Activated CD4-positive, alpha-beta memory T cell treated with anti-CD3 and anti-CD28 coated beads, Interleukin-2, amount 10 ng/mL, durations not matched to agents 7 days and 5 days (primary cell): ENCODE measurements around the gene F12. TPM values are rescaled to one million over a fixed set of nuclear protein-coding genes. Genes with fewer than 3 reads are reported as not detected.
A peak's percentile ranks its signal among the peaks of the same experiment; 100 is the strongest.

Experiments
- CTCF ChIA-PET: fragments of 350-600 bp; sonication (Branson Sonifier 250); formaldehyde crosslinking; loops from one replicate; lab custom pipeline; 2021; ENCODE audit warnings: antibody characterized with exemption, inconsistent platforms; lab: Charles Lee
- POLR2A ChIA-PET: fragments of 350-600 bp; sonication (Branson Sonifier 250); formaldehyde crosslinking; loops from one replicate; lab custom pipeline; 2021; ENCODE audit warnings: antibody characterized with exemption; lab: Charles Lee
- DNase-seq: peaks from one replicate; pipeline ENCODE4 v3.0.0-alpha.2; 2020
- H3K27ac Mint-ChIP-seq: one replicate; pipeline ENCODE4 v1.8.0; 2021; ENCODE audit warnings: mild to moderate bottlenecking, mixed read lengths
- H3K27me3 Mint-ChIP-seq: one replicate; pipeline ENCODE4 v1.8.0; 2021; ENCODE audit warnings: mixed read lengths
- H3K36me3 Mint-ChIP-seq: one replicate; pipeline ENCODE4 v1.8.0; 2021; ENCODE audit warnings: low read depth, mixed read lengths
- H3K4me1 Mint-ChIP-seq: one replicate; pipeline ENCODE4 v1.8.0; 2021; ENCODE audit warnings: mixed read lengths
- H3K4me3 Mint-ChIP-seq: one replicate; pipeline ENCODE4 v1.8.0; 2021; ENCODE audit warnings: mild to moderate bottlenecking, mixed read lengths
- H3K9me3 Mint-ChIP-seq: one replicate; pipeline ENCODE4 v1.8.0; 2021; ENCODE audit warnings: mixed read lengths
- total RNA-seq, 2 experiments: library from RNA; stranded (reverse); gene quantifications; one replicate each; pipeline ENCODE4 v1.2.3, GENCODE V29; 2021

F12 gene
- total RNA-seq, 2 experiments from 2014 or later = 1.5 to 1.6 TPM

DNA sequence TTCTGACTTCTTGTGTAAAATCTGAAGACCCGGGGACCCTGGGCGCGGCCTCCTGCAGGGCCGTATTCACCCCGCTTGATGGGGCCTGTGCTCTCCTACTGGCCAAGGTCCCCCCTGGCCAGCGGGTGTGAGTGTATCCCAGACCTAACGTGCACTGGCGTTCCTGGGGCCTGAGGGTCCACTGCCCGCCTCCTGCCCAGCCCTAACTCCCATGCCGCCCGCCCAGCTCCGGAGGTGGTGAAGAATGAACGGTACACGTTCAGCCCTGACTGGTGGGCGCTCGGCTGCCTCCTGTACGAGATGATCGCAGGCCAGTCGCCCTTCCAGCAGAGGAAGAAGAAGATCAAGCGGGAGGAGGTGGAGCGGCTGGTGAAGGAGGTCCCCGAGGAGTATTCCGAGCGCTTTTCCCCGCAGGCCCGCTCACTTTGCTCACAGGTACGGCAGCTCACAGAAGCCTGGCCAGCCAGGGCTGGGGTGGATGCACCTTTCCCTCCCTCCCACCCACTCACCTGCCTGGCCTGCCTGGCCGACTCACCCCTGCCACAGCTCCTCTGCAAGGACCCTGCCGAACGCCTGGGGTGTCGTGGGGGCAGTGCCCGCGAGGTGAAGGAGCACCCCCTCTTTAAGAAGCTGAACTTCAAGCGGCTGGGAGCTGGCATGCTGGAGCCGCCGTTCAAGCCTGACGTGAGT, 26.6 kb upstream of the F12 start:
- DNase-seq = no peak
- Mint-ChIP-seq H3K9me3 (no peaks in the 10 kb centered on the region), H3K27ac (no peak overlapping the region), H3K36me3 (peaks cover 91% of the 10 kb centered on the region), H3K4me1 (peaks cover 81% of the 10 kb centered on the region), H3K4me3 (no peak overlapping the region), H3K27me3 (no peaks in the 10 kb centered on the region)
- ChIA-PET CTCF (interaction anchor here (1.0 to 1.7 kb wide), 3 partner anchors 10 to 32 kb away, joined by 3 to 6 read pairs (median 4); partner anchors contain the start of gene PRR7), POLR2A (interaction anchor here (2.1 to 20.7 kb wide), 4 partner anchors 7 to 27 kb away, joined by 18 to 654 read pairs (median 206); partner anchors contain the start of genes F12, GRK6 and PFN3)

- Mint-ChIP-seq H3K36me3 (peaks cover 94% of the 10 kb centered on the region), H3K4me3 (no peak overlapping the region), H3K27me3 (no peaks in the 10 kb centered on the region), H3K9me3 (no peaks in the 10 kb centered on the region), H3K27ac (peak overlapping the region; percentile 6), H3K4me1 (peaks cover 85% of the 10 kb centered on the region)
- CTCF ChIA-PET = interaction anchor here (0.9 to 12.6 kb wide), 6 partner anchors 9 to 45 kb away, joined by 3 to 235 read pairs (median 7); partner anchors contain the start of gene PFN3
- DNase-seq = no peak
- POLR2A ChIA-PET = interaction anchor here (0.6 to 14.9 kb wide), 8 partner anchors 9 to 316 kb away, joined by 3 to 654 read pairs (median 12); partner anchors contain the start of genes F12, GRK6 and PRR7
Measured at GRCh38 chr5:177434942-177435738, 25.8 kb upstream of the F12 start.

- Mint-ChIP-seq H3K27ac (peak overlapping the region; percentile 86), H3K4me3 (peak overlapping the region; percentile 58), H3K9me3 (no peaks in the 10 kb centered on the region), H3K27me3 (no peaks in the 10 kb centered on the region), H3K36me3 (peaks cover 93% of the 10 kb centered on the region), H3K4me1 (peaks cover 85% of the 10 kb centered on the region)
- ChIA-PET POLR2A (interaction anchor here (0.6 to 14.9 kb wide), 8 partner anchors 8 to 316 kb away, joined by 3 to 654 read pairs (median 4); partner anchors contain the start of genes F12, GRK6, LMAN2 and PRR7), CTCF (interaction anchor here (0.9 to 12.6 kb wide), 6 partner anchors 9 to 44 kb away, joined by 3 to 235 read pairs (median 7); partner anchors contain the start of gene PFN3)
- peak; percentile 67 for DNase-seq
Measured at GRCh38 chr5:177434437-177434836, 25.1 kb upstream of the F12 start.

DNA sequence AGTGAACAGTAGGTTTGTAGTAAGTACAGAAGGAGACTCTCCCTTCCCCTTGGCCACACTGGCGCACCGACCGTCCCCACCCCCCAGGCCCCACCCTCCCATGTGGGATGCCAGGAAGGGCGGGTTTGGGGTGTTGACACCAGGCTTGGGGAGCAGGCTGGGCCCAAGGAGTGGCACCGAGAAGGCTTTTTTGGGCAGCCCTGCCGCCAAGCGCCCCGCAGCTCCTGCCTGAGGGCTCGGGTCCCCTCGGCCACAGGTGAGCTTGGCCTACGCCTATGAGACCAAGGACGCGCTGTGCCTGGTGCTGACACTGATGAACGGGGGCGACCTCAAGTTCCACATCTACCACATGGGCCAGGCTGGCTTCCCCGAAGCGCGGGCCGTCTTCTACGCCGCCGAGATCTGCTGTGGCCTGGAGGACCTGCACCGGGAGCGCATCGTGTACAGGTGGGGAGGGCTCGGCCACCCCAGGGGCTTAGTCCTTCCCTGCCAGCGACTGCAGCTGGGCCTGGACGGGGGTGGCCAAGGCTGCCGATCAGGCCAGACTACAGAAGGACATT, 24.4 kb upstream of the F12 start:
- CTCF ChIA-PET = interaction anchor here (1.0 to 12.6 kb wide), 9 partner anchors 8 to 63 kb away, joined by 3 to 235 read pairs (median 10); partner anchors contain the start of gene PFN3
- Mint-ChIP-seq H3K9me3 (no peaks in the 10 kb centered on the region), H3K27ac (peak overlapping the region; percentile 93), H3K36me3 (peaks cover 95% of the 10 kb centered on the region), H3K4me1 (peaks cover 88% of the 10 kb centered on the region), H3K27me3 (no peaks in the 10 kb centered on the region), H3K4me3 (no peak overlapping the region)
- no peak for DNase-seq
- POLR2A ChIA-PET = interaction anchor here (0.8 to 14.9 kb wide), 8 partner anchors 10 to 315 kb away, joined by 3 to 654 read pairs (median 3); partner anchors contain the start of genes F12, LMAN2 and PRR7

GRCh38 chr5:177432839-177433657, 23.7 kb upstream of the F12 start:
- DNase-seq = no peak
- Mint-ChIP-seq H3K4me3 (peak overlapping the region; percentile 56), H3K4me1 (peaks cover 84% of the 10 kb centered on the region), H3K27me3 (no peaks in the 10 kb centered on the region), H3K27ac (peak overlapping the region; percentile 93), H3K9me3 (no peaks in the 10 kb centered on the region), H3K36me3 (peaks cover 94% of the 10 kb centered on the region)
- CTCF ChIA-PET = interaction anchor here (1.0 to 12.6 kb wide), 7 partner anchors 12 to 62 kb away, joined by 3 to 235 read pairs (median 6); partner anchors contain the start of gene PFN3
- POLR2A ChIA-PET = interaction anchor here (1.2 to 14.9 kb wide), 9 partner anchors 10 to 159 kb away, joined by 3 to 654 read pairs (median 10); partner anchors contain the start of genes F12, LMAN2, PRELID1 and PRR7

DNA sequence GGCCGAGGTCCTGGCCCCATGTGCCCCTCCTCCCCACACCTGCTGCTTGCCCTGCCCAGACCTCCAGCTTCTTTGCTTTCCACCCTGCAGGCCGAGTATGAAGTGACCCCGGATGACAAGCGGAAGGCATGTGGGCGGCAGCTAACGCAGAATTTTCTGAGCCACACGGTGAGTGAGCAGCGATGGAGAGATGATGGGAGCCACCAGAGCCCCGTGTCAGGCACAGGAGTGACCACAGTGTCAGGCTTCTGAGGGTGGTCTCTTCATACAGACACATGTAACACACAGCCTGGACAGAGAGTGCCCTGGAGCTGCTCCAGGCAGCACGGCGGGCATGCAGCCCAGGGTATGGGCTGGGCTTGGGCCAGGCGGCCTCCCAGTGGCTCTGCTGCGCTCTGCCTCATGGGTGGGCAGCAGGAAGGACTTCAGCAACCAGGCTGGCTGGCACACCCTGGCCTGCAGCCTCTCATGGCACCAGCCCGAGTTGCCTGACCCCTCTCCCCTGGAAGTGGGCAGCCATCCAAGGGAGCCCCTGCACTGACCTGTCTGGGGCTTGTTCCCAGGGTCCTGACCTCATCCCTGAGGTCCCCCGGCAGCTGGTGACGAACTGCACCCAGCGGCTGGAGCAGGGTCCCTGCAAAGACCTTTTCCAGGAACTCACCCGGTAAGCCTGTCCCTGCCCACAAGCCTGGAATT, 22.9 kb upstream of the F12 start:
- H3K4me3 Mint-ChIP-seq = peak overlapping the region; percentile 91
- H3K4me1 Mint-ChIP-seq = peaks cover 78% of the 10 kb centered on the region
- DNase-seq = no peak
- no peaks in the 10 kb centered on the region for H3K9me3 Mint-ChIP-seq
- H3K27me3 Mint-ChIP-seq = no peaks in the 10 kb centered on the region
- H3K36me3 Mint-ChIP-seq = peaks cover 94% of the 10 kb centered on the region
- CTCF ChIA-PET = interaction anchor here (0.8 to 12.6 kb wide), 21 partner anchors 8 to 129 kb away, joined by 3 to 235 read pairs (median 4); partner anchors contain the start of genes PFN3, PRELID1 and RAB24
- POLR2A ChIA-PET = interaction anchor here (0.7 to 14.9 kb wide), 17 partner anchors 9 to 318 kb away, joined by 3 to 654 read pairs (median 6); partner anchors contain the start of genes F12, LMAN2, PDLIM7 and PRELID1
- peak overlapping the region; percentile 93 for H3K27ac Mint-ChIP-seq

DNA sequence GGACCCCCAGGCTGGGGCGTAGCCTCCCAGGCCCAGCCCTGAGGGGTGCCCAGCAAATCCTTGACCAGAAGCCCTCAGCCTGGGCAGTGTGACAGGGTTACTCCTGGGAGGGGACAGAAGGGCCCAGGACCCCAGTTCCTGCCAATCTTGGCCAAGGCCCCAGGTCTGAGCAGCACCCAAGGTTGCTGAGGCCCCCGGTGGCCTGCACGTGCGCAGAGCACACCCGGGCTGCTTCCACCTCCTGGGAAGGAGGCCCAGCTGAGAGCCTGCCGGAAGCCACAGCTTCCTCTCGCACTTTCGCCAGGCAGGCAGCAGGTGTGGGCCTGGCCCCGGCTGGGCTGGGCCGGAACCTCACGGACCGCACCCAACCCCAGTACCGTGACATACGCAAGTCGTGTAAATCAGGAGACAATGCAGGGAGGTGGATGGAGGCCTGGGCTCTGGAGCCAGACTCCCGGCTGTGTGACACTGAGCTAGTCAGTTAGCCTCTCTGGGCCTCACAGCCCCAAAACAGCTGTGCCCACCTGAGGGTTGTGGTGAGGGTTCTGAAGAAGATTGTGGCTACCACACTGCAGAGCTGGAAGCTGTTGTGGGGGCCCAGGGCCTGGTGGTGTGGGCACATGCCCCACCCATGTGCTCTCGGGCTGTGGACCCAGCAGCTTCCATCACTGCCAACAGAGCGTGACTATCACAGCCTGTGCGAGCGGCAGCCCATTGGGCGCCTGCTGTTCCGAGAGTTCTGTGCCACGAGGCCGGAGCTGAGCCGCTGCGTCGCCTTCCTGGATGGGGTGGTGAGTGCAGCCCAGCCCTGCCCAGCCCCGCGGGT, 22.2 kb upstream of the F12 start:
- ChIA-PET CTCF (interaction anchor here (0.8 to 12.6 kb wide), 20 partner anchors 9 to 128 kb away, joined by 3 to 235 read pairs (median 5); partner anchors contain the start of genes PFN3, PRELID1 and RAB24), POLR2A (interaction anchor here (0.7 to 14.9 kb wide), 17 partner anchors 8 to 317 kb away, joined by 3 to 654 read pairs (median 6); partner anchors contain the start of genes F12, LMAN2, PDLIM7 and PRELID1)
- H3K36me3 Mint-ChIP-seq = peaks cover 88% of the 10 kb centered on the region
- peak overlapping the region; percentile 93 for H3K27ac Mint-ChIP-seq
- no peaks in the 10 kb centered on the region for H3K27me3 Mint-ChIP-seq
- H3K4me3 Mint-ChIP-seq = peak overlapping the region; percentile 91
- peak; percentile 89 for DNase-seq
- no peaks in the 10 kb centered on the region for H3K9me3 Mint-ChIP-seq
- H3K4me1 Mint-ChIP-seq = peaks cover 72% of the 10 kb centered on the region

GRCh38 chr5:177430972-177431316, 21.6 kb upstream of the F12 start:
- no peak for DNase-seq
- H3K36me3 Mint-ChIP-seq = peaks cover 85% of the 10 kb centered on the region
- H3K4me1 Mint-ChIP-seq = peaks cover 70% of the 10 kb centered on the region
- no peaks in the 10 kb centered on the region for H3K9me3 Mint-ChIP-seq
- H3K27ac Mint-ChIP-seq = peak overlapping the region; percentile 93
- POLR2A ChIA-PET = interaction anchor here (1.0 to 14.9 kb wide), 12 partner anchors 15 to 317 kb away, joined by 3 to 654 read pairs (median 6); partner anchors contain the start of genes F12, LMAN2, PDLIM7 and PRR7
- CTCF ChIA-PET = interaction anchor here (0.9 to 12.6 kb wide), 16 partner anchors 10 to 128 kb away, joined by 3 to 235 read pairs (median 5); partner anchors contain the start of genes PFN3, PRELID1 and RAB24
- peak overlapping the region; percentile 91 for H3K4me3 Mint-ChIP-seq
- H3K27me3 Mint-ChIP-seq = no peaks in the 10 kb centered on the region

DNA sequence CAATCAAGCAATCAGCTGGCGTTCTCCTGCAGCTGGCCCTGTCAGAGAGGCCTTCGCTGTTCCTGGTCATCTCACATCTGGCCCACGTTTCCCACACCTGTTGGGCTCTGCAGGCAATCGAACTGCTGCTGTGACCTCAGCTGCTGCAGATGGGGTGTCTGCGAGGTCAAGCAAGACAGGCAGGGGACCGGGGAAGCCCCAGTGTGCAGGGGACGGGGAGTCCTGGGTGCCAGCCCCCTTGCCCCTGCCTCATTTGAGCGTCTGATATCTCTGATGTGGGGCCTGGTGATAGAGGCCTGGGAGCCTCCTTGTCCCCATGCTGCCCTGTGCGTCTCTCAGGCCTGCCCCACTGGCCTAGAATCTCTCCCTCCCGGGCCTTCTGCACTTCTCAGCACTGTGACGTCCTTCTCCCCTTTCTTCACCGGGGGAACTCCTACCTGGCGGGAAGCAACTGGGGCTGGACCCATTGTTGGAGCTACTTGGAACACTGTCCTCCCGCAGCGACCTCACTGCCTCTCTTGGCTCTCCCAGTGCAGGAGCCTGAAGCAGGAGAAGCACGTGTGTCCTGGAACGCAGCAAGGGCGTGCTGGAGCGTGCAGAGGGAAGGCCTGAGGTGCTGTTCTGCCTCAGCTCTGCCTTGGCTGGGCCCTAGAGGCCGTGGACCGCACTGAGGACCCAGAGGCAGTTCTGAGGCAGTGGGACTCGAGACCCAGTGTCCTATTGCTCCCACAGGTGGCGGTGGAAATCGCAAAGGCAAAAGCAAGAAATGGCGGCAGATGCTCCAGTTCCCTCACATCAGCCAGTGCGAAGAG, 21.0 kb upstream of the F12 start:
- POLR2A ChIA-PET = interaction anchor here (0.7 to 14.9 kb wide), 12 partner anchors 10 to 124 kb away, joined by 3 to 654 read pairs (median 6); partner anchors contain the start of genes F12, LMAN2 and PRR7
- Mint-ChIP-seq H3K36me3 (peaks cover 79% of the 10 kb centered on the region), H3K4me3 (peak overlapping the region; percentile 91), H3K9me3 (no peaks in the 10 kb centered on the region), H3K4me1 (peaks cover 68% of the 10 kb centered on the region), H3K27ac (peak overlapping the region; percentile 93), H3K27me3 (no peaks in the 10 kb centered on the region)
- no peak for DNase-seq
- CTCF ChIA-PET = interaction anchor here (1.0 to 12.6 kb wide), 12 partner anchors 12 to 120 kb away, joined by 3 to 235 read pairs (median 5); partner anchors contain the start of gene PFN3
